Panc1 (cell line): Measurements from ENCODE around the gene DCTN2. TPM values are rescaled to one million over a fixed set of nuclear protein-coding genes. Genes with fewer than 3 reads are reported as not detected.
A peak's percentile ranks its signal among the peaks of the same experiment; 100 is the strongest.

Experiments used
- ATAC-seq: fragments of 200-7000 bp; cut with Tn5 transposase; 2 replicates; pipeline ENCODE4 v1.9.1; 2020; ENCODE audit warnings: mild to moderate bottlenecking, moderate library complexity
- BruUV-seq: library from RNA; stranded (reverse); fragments of 400-500 nt; replicated peaks from 2 replicates; lab custom pipeline; 2021; lab: Mats Ljungman, UMichigan
- CTCF ChIA-PET: fragments of 300-600 bp; sonication (Branson Sonifier 250); formaldehyde crosslinking; loops from one replicate; lab custom pipeline; 2022; ENCODE audit warnings: antibody characterized with exemption; lab: Charles Lee
- POLR2A ChIA-PET: fragments of 300-600 bp; sonication (Branson Sonifier 250); formaldehyde crosslinking; loops from one replicate; lab custom pipeline; 2022; ENCODE audit warnings: antibody characterized with exemption; lab: Charles Lee
- DNase-seq: peaks from one replicate; pipeline ENCODE4 v3.0.0-alpha.2; 2010; ENCODE audit warnings: low read depth, low spot score
- H3K27ac ChIP-seq: 2 replicates; pipeline ENCODE4 v1.5.1; 2011; ENCODE audit warnings: mild to moderate bottlenecking, low read length, inconsistent platforms
- H3K27me3 ChIP-seq: fragments of 200-500 bp; sonication (Bioruptor generic); 2 replicates; pipeline ENCODE4 v1.6.0; 2014; ENCODE audit warnings: low read length, inconsistent platforms; ENCODE audit not compliant: control insufficient read depth, insufficient read depth
- H3K36me3 ChIP-seq: fragments of 200-500 bp; sonication (Bioruptor generic); 2 replicates; pipeline ENCODE4 v1.5.1; 2014; ENCODE audit warnings: inconsistent platforms, mild to moderate bottlenecking, low read length, moderate library complexity; ENCODE audit not compliant: control insufficient read depth, insufficient read depth
- H3K4me1 ChIP-seq: 2 replicates; pipeline ENCODE4 v1.5.1; 2011; ENCODE audit warnings: inconsistent platforms, mild to moderate bottlenecking, low read length, moderate library complexity; ENCODE audit not compliant: control insufficient read depth, insufficient read depth
- H3K4me3 ChIP-seq, 2 experiments: 2 replicates each; pipeline ENCODE4 v1.5.1; 2011 to 2012; ENCODE audit warnings: low read depth in 2 of 2, low read length in 2 of 2, mild to moderate bottlenecking in 2 of 2, inconsistent platforms in 1 of 2, moderate library complexity in 1 of 2
- H3K9me3 ChIP-seq: fragments of 200-500 bp; sonication (Bioruptor generic); 2 replicates; pipeline ENCODE4 v1.5.1; 2014; ENCODE audit warnings: low read depth, mild to moderate bottlenecking, inconsistent platforms, low read length, moderate library complexity; ENCODE audit not compliant: control insufficient read depth, insufficient read depth
- POLR2AphosphoS5 ChIP-seq: IDR thresholded peaks from 2 replicates; pipeline ENCODE4 v1.6.1; 2012; ENCODE audit warnings: mild to moderate bottlenecking, low read depth, low read length, moderate library complexity
- SIN3A ChIP-seq: IDR thresholded peaks from 2 replicates; pipeline ENCODE4 v1.6.1; 2012; ENCODE audit warnings: low read depth, mild to moderate bottlenecking, low read length, moderate library complexity, borderline replicate concordance; ENCODE audit not compliant: insufficient read depth
- TCF7L2 ChIP-seq: IDR thresholded peaks from 2 replicates; pipeline ENCODE4 v1.6.1; 2011; ENCODE audit warnings: mild to moderate bottlenecking, low read depth, low read length, inconsistent platforms
- in situ Hi-C: cut with HindIII; loops from 2 replicates; pipeline ENCODE4 v1.10.0; 2016; ENCODE audit warnings: low sequenced_read_pairs, low pct_unique_long_range_greater_than_20kb
- intact Hi-C: fragments of 100-400 bp; cut with micrococcal nuclease; formaldehyde crosslinking; loops from one replicate; pipeline ENCODE4 v1.10.0; 2022; ENCODE audit not compliant: unreplicated experiment
- total RNA-seq: library from RNA; stranded (reverse); gene quantifications from one replicate; pipeline ENCODE4 v1.2.1, GENCODE V29; 2021; ENCODE audit not compliant: unreplicated experiment
- TF ChIP-seq, protein P1 (sequence below), 2 experiments: IDR thresholded peaks; 2 replicates each; pipeline ENCODE4 v1.6.1; 2011 to 2012; ENCODE audit warnings: low read depth in 2 of 2, control low read depth in 1 of 2, low read length in 1 of 2, mild to moderate bottlenecking in 1 of 2, moderate library complexity in 1 of 2; ENCODE audit not compliant: insufficient read depth in 1 of 2
- TF ChIP-seq, protein P2 (sequence below): fragments of 450-650 bp; IDR thresholded peaks from 2 replicates; pipeline ENCODE4 v1.5.1; 2017; ENCODE audit warnings: mild to moderate bottlenecking

The DCTN2 gene
- total RNA-seq, 1 experiment from 2014 or later, result 97.6 TPM

DNA sequence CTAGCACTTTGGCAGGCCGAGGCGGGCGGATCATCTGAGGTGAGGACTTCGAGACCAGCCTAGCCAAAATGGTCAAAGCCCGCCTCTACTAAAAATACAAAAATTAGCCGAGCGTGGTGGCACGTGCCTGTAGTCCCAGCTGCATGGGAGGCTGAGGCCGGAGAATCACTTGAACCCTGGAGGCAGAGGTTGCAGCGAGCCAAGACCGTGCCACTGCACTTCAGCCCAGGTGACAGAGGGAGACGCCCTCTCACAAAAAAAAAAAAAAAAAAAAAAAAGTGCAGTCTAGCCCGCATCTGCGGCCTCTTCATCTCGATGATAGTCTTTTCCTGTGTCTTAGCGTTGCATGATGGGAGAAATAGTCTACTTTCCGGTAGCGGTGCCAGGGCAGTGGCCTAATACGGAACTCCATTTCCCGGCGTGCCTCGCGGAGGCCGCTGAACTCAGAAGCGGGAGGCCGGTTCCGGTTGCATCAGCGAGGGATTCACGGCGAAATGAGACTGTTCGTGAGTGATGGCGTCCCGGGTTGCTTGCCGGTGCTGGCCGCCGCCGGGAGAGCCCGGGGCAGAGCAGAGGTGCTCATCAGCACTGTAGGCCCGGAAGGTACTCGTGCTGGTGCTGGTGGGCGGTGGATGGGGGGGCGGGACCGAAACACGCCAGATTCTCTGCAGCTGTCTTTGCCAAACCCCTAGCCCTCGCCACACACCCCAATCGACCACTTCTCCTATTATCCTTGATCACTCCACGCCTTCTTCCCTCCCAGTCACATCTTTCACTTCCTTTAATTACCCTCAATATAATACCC is 59.2 kb downstream of the DCTN2 start, which contains the start of gene MARS1:
MARS1 (plus strand) TSS at position 472 of the 805 bp plus-strand sequence; CDS start at position 495, 23 bp downstream.
- POLR2A ChIA-PET, result no interaction called here
- H3K4me1 ChIP-seq, result peaks cover 12% of the 10 kb centered on the region; the same call in 1 of the 2 replicates
- peak within 1 kb of the TSS; percentile 98 for H3K27ac ChIP-seq
- peak within 1 kb of the TSS; percentile 95 to 99 for H3K4me3 ChIP-seq
- in situ Hi-C loops (no loop called here), intact Hi-C loops (no loop called here)
- TF ChIP-seq POLR2AphosphoS5 (peak; percentile 91), TCF7L2 (peak; percentile 63; the same call in 1 of the 2 replicates), SIN3A (peak; percentile 96; the same call in 1 of the 2 replicates)
- TF ChIP-seq, protein P1, sequence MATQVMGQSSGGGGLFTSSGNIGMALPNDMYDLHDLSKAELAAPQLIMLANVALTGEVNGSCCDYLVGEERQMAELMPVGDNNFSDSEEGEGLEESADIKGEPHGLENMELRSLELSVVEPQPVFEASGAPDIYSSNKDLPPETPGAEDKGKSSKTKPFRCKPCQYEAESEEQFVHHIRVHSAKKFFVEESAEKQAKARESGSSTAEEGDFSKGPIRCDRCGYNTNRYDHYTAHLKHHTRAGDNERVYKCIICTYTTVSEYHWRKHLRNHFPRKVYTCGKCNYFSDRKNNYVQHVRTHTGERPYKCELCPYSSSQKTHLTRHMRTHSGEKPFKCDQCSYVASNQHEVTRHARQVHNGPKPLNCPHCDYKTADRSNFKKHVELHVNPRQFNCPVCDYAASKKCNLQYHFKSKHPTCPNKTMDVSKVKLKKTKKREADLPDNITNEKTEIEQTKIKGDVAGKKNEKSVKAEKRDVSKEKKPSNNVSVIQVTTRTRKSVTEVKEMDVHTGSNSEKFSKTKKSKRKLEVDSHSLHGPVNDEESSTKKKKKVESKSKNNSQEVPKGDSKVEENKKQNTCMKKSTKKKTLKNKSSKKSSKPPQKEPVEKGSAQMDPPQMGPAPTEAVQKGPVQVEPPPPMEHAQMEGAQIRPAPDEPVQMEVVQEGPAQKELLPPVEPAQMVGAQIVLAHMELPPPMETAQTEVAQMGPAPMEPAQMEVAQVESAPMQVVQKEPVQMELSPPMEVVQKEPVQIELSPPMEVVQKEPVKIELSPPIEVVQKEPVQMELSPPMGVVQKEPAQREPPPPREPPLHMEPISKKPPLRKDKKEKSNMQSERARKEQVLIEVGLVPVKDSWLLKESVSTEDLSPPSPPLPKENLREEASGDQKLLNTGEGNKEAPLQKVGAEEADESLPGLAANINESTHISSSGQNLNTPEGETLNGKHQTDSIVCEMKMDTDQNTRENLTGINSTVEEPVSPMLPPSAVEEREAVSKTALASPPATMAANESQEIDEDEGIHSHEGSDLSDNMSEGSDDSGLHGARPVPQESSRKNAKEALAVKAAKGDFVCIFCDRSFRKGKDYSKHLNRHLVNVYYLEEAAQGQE (IDR thresholded peaks at IDR 0.05; ENCODE audit: insufficient read depth in 1 of 2, low read depth in 2 of 2, low read length in 1 of 2), result no peak
- TF ChIP-seq, protein P2, sequence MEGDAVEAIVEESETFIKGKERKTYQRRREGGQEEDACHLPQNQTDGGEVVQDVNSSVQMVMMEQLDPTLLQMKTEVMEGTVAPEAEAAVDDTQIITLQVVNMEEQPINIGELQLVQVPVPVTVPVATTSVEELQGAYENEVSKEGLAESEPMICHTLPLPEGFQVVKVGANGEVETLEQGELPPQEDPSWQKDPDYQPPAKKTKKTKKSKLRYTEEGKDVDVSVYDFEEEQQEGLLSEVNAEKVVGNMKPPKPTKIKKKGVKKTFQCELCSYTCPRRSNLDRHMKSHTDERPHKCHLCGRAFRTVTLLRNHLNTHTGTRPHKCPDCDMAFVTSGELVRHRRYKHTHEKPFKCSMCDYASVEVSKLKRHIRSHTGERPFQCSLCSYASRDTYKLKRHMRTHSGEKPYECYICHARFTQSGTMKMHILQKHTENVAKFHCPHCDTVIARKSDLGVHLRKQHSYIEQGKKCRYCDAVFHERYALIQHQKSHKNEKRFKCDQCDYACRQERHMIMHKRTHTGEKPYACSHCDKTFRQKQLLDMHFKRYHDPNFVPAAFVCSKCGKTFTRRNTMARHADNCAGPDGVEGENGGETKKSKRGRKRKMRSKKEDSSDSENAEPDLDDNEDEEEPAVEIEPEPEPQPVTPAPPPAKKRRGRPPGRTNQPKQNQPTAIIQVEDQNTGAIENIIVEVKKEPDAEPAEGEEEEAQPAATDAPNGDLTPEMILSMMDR, result peak; percentile 53
- DNase-seq (peak; percentile 96), ATAC-seq (peak; percentile 99)
- H3K36me3 ChIP-seq, result peaks cover 14% of the 10 kb centered on the region; the same call in 1 of the 2 replicates
- CTCF ChIA-PET, result no interaction called here
- no TSS peak for BruUV-seq
- H3K9me3 ChIP-seq, result no peaks in the 10 kb centered on the region
- H3K27me3 ChIP-seq, result no peaks in the 10 kb centered on the region

DNA sequence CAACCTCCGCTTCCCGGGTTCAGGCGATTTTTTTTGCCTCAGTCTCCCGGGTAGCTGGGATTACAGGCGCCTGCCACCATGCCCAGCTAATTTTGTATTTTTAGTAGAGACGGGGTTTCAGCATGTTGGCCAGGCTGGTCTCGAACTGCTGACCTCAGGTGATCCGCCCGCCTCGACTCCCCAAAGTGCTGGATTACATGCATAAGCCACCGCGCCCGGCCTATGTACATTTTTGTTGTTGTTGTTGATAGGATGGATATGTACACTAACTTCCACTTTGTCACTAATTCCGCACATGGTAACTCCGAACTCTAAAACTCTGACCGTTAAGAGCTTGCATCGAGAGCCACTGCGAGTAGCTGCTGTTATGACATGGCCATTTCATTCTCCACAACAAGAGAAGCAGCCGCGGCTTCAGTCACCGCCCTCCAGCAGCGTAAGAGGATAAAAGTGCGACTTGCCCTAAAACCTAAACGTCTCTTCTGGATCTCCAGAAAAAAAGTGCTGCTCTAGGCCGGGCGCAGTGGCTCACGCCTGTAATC is 59.9 kb downstream of the DCTN2 start:
- TF ChIP-seq, protein P1 (IDR thresholded peaks at IDR 0.05; ENCODE audit: insufficient read depth in 1 of 2, low read depth in 2 of 2, low read length in 1 of 2), result no peak
- TF ChIP-seq POLR2AphosphoS5, result no peak
- TF ChIP-seq, protein P2, result no peak
- TF ChIP-seq TCF7L2, result no peak
- TF ChIP-seq SIN3A, result no peak
- H3K9me3 ChIP-seq, result no peaks in the 10 kb centered on the region
- DNase-seq (no peak), ATAC-seq (no peak)
- H3K4me3 ChIP-seq, result peak overlapping the region; percentile 95 to 99
- peak overlapping the region; percentile 78 for H3K27ac ChIP-seq
- peaks cover 12% of the 10 kb centered on the region; the same call in 1 of the 2 replicates for H3K36me3 ChIP-seq
- no peaks in the 10 kb centered on the region for H3K27me3 ChIP-seq
- BruUV-seq, result no TSS peak
- ChIA-PET POLR2A (no interaction called here), CTCF (interaction anchor here (0.6 kb wide), 1 partner anchor 32 kb away, joined by 3 read pairs; the partner anchor contains the start of gene INHBE)
- H3K4me1 ChIP-seq, result peaks cover 12% of the 10 kb centered on the region; the same call in 1 of the 2 replicates
- in situ Hi-C loops (no loop called here), intact Hi-C loops (no loop called here)
